Inflammatory macrophage (primary cell): ENCODE measurements around the gene WFDC11.
"Not testable (repeated sequence)": the region's sequence is repeated elsewhere in the genome, so short reads cannot be mapped to it uniquely, and the experiment has no call there.

Source experiments
- DNase-seq, 2 donors: peaks; one replicate each; pipeline ENCODE4 v3.0.0-alpha.2; 2020 to 2022
- total RNA-seq, 18 experiments: gene quantifications; one replicate each; lab custom pipeline; 2026; ENCODE audit warnings: mixed read lengths in 6 of 18, inconsistent platforms in 2 of 18; lab: John Stamatoyannopoulos, UW

WFDC11 gene
- 0 to 0.07 (median 0) reads per million in 18 experiments for total RNA-seq

DNA sequence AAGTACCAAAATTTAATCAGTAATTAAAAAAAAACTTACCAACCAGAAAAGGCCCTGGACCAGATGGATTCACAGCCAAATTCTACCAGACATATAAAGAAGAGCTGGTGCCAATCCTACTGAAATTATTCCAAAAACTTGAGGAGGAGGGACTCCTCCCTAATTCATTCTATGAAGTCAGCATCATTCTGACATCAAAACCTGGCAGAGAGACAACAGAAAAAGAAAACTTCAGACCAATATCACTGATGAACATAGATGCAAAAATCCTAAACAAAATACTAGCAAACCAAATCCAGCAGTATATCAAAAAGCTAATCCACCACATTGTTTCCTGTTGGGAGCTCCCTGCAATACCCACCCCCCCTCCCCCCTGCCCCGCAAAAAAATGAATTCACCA, at the start of gene WFDC11:
Gene WFDC11, minus strand, starts transcription at position 101 of the 400 bp plus-strand sequence. CDS start 19,639 bp downstream, outside the sequence.
- no peak for DNase-seq

GRCh38 chr20:45716141-45716688, 46.2 kb upstream of the WFDC11 start:
- not testable (repeated sequence) for DNase-seq

DNA sequence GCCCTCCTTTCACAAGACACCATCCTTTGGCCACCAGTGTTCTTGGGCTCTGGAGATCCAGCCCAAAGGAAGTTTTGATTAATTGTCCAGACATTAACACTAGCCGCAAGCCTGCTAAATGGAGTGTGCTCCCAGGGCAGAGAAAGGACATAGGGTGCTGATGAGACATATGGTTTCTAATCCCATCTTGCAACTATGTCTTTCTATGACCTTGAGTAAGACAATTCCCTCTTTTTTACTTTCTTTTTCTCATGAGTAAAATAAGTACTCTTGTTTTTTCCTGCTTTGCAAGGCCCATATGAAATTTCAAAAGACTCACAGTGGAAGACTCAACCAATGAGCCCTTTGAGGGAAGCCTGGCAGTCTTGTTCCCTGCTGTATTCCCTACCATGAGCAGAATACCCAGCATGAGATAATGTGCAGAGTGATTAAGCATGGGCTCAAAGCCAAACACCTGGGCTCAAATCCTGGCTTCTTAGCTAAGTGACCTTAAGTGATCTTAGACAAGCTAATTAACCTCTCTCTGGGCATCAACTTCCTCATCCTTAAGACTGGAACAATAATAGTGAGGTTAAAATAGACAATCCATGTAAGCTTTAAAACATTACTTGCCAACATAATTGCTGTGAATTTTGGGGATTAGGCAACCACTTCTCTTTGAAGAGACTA, 35.1 kb upstream of the WFDC11 start, which contains the start of gene WFDC10B:
Gene WFDC10B, minus strand, starts transcription at position 51 of the 669 bp plus-strand sequence. CDS start 19,027 bp downstream, outside the sequence.
- no peak for DNase-seq

DNA sequence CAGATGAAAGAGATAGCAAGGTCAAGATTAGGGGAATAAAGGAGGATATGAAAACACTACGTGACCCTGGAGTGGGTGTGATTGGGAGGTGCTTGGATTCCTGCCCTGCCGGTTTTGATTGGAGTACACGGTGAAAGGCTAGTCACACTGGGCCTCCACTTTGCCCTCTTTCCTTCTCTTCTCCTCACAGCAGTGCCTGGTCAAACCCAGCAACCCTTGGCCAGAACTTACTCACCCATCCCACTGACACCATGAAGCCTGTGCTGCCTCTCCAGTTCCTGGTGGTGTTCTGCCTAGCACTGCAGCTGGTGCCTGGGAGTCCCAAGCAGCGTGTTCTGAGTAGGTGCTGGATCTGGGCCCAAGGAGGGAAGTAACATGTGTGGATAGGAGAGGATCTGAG, 31.8 kb upstream of the WFDC11 start, which contains the start of gene WFDC13:
Gene WFDC13, plus strand, starts transcription at position 166 of the 400 bp plus-strand sequence. Its CDS starts 86 bp downstream, at position 252.
- no peak for DNase-seq

- no peak for DNase-seq
Observed at GRCh38 chr20:45701104-45701503, 31.1 kb upstream of the WFDC11 start.

GRCh38 chr20:45695496-45695895, 25.5 kb upstream of the WFDC11 start:
- DNase-seq = no peak

GRCh38 chr20:45693346-45693745, 23.3 kb upstream of the WFDC11 start:
- DNase-seq = not testable (repeated sequence)

- DNase-seq = peak in 1 of 2 donors; percentile 4
Observed at GRCh38 chr20:45685896-45686295, 15.9 kb upstream of the WFDC11 start.

DNA sequence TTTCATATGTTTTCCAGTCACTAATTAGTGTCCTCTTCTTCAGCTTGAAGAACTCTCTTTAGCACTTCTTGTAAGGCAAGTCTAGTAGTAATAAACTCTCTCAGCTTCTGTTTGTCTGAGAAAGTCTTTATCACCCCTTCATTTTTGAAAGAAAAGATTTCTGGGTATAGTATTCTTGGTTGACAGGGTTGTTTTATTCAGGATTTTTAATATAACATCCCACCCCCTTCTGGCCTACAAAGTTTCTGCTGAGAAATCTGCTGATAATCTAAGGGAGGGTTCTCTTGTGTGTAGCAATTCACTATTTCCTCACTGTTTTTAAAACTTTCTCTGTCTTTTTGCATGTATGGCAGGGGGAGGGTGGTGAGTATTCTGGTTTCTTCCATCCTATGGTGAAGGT, 9.6 kb upstream of the WFDC11 start:
- no peak for DNase-seq

DNA sequence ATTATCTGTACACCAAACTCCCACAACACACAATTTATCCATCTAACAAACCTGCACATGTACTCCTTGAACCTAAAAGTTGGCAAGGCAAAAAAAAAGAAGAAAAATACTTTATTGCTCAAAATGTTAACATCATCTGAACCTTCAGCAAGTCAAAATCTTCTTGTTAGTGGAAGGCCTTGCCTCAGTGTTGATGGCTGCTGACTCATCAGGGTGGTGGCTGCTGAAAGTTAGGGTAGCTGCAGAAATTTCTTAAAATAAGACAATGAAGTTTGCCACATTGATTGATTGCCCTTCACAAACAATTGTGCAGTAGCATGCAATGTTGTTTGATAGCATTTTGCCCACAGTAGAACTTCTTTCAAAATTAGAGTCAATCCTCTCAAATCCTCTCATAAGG, 2.7 kb upstream of the WFDC11 start:
- DNase-seq = no peak

GRCh38 chr20:45657038-45657437, 13.0 kb downstream of the WFDC11 start:
- DNase-seq = not testable (repeated sequence)

DNA sequence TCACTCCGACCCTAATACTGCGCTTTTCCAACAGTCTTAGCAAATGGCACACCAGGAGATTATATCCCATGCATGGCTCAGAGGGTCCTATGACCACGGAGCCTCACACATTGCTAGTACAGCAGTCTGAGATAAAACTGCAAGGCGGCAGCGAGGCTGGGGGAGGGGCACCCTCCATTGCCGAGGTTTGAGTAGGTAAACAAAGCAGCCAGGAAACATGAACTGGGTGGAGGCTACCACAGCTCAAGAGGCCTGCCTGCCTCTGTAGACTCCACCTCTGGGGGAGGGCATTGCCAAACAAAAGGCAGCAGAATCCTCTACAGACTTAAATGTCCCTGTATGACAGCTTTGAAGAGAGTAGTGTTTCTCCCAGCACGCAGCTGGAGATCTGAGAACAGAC, 18.3 kb downstream of the WFDC11 start:
- DNase-seq = not testable (repeated sequence)

GRCh38 chr20:45649312-45649863, 20.7 kb downstream of the WFDC11 start:
- DNase-seq = no peak

DNA sequence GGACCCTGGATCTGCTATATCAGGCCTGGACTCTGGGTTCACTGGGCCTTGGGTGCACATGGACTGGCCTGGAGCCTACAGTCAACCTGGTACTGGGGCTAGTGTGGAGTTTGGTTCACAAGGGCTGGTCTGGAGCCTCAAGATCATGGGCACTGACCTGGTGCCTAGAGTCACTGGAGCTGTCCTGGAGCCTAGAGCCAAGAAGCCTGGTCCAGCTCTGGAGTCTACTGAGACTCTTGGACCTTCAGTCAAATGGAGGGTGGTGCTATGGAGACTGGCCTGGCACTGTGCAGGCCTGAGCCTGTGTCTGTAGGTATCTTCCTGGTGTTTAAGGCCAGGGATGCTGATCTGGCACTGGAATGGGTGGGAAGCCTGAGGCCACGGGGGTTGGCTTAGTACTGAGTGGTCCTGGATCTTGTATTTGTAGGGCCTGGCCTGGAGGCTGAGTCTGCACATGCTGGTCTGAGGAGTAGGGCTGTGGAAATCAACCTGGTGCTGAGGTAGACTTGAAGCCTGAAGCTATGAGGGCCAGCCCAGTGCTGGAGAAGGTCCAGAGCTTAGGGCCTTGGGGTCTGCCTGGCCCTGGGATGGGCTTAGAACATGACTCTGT, 22.5 kb downstream of the WFDC11 start:
- no peak for DNase-seq

DNA sequence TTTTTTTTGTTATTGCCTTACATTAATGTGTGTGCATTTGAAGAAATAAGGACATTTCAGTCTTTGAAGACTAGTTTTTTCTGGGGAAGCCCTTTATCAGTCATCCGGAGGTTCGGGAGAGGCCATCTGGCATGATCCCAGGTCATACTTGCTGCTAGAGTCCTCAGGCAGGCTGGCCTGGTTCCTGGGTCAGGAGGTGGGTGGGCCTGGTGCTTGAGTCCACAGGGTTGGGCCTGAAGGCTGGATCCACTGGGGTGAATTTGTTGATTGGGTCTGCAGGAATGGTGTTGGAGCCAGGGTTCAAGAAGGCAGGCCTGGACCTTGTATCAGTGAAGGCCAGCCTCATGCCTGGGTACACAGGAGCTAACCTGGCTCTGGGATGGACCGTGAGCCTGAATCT, 23.2 kb downstream of the WFDC11 start:
- DNase-seq = no peak

GRCh38 chr20:45645869-45646268, 24.2 kb downstream of the WFDC11 start:
- not testable (repeated sequence) for DNase-seq

- DNase-seq = not testable (repeated sequence)
Observed at GRCh38 chr20:45641076-45641475, 29.0 kb downstream of the WFDC11 start.

DNA sequence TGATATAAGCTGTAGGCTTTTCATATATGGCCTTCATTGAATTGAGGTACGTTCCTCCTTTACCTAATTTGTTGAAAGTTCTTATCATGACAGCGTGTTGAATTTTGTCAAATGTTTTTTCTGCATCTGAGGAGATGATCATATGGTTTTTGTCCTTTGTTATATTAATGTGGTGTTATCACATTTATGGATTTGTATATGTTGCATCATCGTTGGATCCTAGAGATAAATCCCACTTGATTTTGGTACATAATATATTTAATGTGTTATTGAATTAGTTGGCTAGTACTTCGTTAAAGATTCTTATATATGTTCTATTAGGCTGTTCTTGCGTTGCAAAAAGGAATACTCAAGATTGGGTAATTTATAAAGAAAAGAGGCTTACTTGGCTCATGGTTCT, 30.4 kb downstream of the WFDC11 start:
- DNase-seq = no peak

- no peak for DNase-seq
Observed at GRCh38 chr20:45636513-45636912, 33.5 kb downstream of the WFDC11 start.

DNA sequence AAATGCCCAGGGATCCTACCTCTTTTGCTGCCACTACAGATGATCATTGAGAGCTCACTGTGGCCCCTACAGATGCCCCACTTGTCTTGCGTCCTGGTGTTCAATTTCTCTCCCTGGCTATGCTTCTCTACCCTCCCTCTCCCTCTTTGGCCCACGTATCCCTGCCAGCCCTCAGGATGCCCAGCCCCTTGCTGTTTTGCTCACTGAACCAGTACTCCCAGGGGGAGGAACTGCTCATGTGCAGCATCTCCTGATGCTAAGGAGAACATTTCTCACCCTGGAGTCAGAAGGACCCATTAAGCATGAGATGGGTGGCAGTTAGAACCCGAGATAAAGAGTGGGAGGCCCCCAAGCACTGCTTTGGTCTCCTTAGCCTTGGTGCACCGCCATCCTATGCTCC, 38.9 kb downstream of the WFDC11 start, which contains the start of gene WFDC9:
Gene WFDC9, minus strand, starts transcription at position 101 of the 400 bp plus-strand sequence. CDS start 21,103 bp downstream, outside the sequence.
- DNase-seq = no peak

GRCh38 chr20:45630371-45630770, 39.7 kb downstream of the WFDC11 start:
- DNase-seq = no peak

DNA sequence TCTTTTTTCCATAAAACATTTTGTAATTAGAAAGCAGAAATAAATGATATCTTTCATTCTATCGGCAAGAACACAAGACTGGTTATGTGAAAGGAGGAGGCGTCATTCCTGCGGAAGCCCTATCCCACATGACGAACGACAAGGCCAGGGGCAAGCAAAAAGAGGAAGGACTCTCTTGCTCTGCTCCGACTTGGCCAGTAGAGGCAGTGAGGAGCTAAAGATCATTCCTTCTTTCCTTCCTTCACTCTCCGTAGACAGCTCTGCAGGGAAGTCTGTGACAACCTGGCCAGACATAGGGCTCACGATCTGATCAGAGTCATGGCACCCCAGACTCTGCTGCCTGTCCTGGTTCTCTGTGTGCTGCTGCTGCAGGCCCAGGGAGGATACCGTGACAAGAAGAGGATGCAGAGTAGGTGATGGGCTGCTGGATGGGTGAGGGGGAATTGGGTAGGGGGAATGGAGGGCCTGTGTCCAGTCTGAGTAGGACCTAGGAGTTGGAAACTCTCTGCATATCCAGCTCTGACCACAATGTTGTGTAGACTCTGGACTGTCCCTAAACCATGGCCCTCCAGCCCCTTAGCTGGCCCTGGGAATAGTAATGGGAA, 40.4 kb downstream of the WFDC11 start, which contains the start of gene WFDC10A:
Gene WFDC10A, plus strand, starts transcription at position 244 of the 605 bp plus-strand sequence. Its CDS starts 75 bp downstream, at position 319.
- peak; percentile 83 to 85 for DNase-seq

DNA sequence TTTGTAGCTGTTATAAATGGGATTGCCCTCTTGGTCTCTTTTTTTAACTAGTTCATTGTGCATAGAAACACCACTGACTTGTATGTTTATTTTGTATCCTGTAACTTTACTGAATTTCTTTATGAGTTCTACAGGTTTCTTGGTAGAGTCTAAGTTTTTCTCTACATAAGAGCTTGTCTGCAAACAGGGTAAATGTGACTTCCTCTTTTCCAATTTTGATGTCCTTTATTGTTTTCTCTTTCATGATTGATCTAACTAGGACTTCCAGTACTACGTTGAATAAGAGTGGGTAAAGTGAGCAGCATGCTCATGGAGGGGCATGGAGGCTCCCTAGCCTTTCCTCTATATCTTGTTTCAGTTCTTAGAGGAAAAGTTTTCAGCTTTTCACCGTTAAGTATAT, 43.5 kb downstream of the WFDC11 start:
- no peak for DNase-seq
